ENCODE measurements around the gene NOL4L. TPM values are rescaled to one million over a fixed set of nuclear protein-coding genes. Genes with fewer than 3 reads are reported as not detected.

Gene NOL4L
- polyA plus RNA-seq, 12 donors = 11.4 to 25.8 (median 15.8) TPM; not detected in 1

- DNase-seq = no peak
Measured at GRCh38 chr20:32460683-32461320, 124.3 kb downstream of the NOL4L start.

- DNase-seq = no peak
Measured at GRCh38 chr20:32460231-32460630, 124.9 kb downstream of the NOL4L start.

- no peak for DNase-seq
Measured at GRCh38 chr20:32458837-32459220, 126.3 kb downstream of the NOL4L start.

- DNase-seq = no peak
Measured at GRCh38 chr20:32458061-32458836, 126.9 kb downstream of the NOL4L start.

- DNase-seq = no peak
Measured at GRCh38 chr20:32457479-32457986, 127.6 kb downstream of the NOL4L start.

- DNase-seq = no peak
Measured at GRCh38 chr20:32456869-32457478, 128.2 kb downstream of the NOL4L start.

- DNase-seq = no peak
Measured at GRCh38 chr20:32455901-32456701, 129.0 kb downstream of the NOL4L start.

GRCh38 chr20:32455171-32455900 is 129.8 kb downstream of the NOL4L start:
- no peak for DNase-seq

GRCh38 chr20:32454164-32455145 is 130.7 kb downstream of the NOL4L start:
- DNase-seq = no peak

- no peak for DNase-seq
Measured at GRCh38 chr20:32453467-32454163, 131.5 kb downstream of the NOL4L start.

GRCh38 chr20:32452776-32453466 is 132.2 kb downstream of the NOL4L start:
- no peak for DNase-seq

GRCh38 chr20:32451682-32452461 is 133.3 kb downstream of the NOL4L start:
- no peak for DNase-seq

- no peak for DNase-seq
Measured at GRCh38 chr20:32451340-32451681, 133.8 kb downstream of the NOL4L start.

- no peak for DNase-seq
Measured at GRCh38 chr20:32450484-32451061, 134.6 kb downstream of the NOL4L start.

- DNase-seq = no peak
Measured at GRCh38 chr20:32449890-32450401, 135.2 kb downstream of the NOL4L start.

GRCh38 chr20:32449057-32449889 is 135.9 kb downstream of the NOL4L start:
- DNase-seq = no peak
